ENCODE measurements around the gene TMEM18.

GRCh38 chr2:624551-625347, 52.5 kb downstream of the TMEM18 start:
- TF ChIP-seq ZFP41 (tag by site-specific recombination; IDR thresholded peaks at IDR 0.05; ENCODE audit: borderline replicate concordance) (no peak), ZNF362 (tag by site-specific recombination; IDR thresholded peaks at IDR 0.05) (no peak), ZNF776 (tag by site-specific recombination; IDR thresholded peaks at IDR 0.05; ENCODE audit: borderline replicate concordance) (no peak), ZNF302 (tag by site-specific recombination; IDR thresholded peaks at IDR 0.05; ENCODE audit: low read depth) (no peak), ZFP37 (tag by site-specific recombination; IDR thresholded peaks at IDR 0.05) (no peak), ZNF571 (tag by site-specific recombination; IDR thresholded peaks at IDR 0.05) (no peak)
- TF ChIP-seq, protein P1, sequence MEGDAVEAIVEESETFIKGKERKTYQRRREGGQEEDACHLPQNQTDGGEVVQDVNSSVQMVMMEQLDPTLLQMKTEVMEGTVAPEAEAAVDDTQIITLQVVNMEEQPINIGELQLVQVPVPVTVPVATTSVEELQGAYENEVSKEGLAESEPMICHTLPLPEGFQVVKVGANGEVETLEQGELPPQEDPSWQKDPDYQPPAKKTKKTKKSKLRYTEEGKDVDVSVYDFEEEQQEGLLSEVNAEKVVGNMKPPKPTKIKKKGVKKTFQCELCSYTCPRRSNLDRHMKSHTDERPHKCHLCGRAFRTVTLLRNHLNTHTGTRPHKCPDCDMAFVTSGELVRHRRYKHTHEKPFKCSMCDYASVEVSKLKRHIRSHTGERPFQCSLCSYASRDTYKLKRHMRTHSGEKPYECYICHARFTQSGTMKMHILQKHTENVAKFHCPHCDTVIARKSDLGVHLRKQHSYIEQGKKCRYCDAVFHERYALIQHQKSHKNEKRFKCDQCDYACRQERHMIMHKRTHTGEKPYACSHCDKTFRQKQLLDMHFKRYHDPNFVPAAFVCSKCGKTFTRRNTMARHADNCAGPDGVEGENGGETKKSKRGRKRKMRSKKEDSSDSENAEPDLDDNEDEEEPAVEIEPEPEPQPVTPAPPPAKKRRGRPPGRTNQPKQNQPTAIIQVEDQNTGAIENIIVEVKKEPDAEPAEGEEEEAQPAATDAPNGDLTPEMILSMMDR (tag by site-specific recombination; IDR thresholded peaks at IDR 0.05) = no peak
- TF ChIP-seq, protein P2, sequence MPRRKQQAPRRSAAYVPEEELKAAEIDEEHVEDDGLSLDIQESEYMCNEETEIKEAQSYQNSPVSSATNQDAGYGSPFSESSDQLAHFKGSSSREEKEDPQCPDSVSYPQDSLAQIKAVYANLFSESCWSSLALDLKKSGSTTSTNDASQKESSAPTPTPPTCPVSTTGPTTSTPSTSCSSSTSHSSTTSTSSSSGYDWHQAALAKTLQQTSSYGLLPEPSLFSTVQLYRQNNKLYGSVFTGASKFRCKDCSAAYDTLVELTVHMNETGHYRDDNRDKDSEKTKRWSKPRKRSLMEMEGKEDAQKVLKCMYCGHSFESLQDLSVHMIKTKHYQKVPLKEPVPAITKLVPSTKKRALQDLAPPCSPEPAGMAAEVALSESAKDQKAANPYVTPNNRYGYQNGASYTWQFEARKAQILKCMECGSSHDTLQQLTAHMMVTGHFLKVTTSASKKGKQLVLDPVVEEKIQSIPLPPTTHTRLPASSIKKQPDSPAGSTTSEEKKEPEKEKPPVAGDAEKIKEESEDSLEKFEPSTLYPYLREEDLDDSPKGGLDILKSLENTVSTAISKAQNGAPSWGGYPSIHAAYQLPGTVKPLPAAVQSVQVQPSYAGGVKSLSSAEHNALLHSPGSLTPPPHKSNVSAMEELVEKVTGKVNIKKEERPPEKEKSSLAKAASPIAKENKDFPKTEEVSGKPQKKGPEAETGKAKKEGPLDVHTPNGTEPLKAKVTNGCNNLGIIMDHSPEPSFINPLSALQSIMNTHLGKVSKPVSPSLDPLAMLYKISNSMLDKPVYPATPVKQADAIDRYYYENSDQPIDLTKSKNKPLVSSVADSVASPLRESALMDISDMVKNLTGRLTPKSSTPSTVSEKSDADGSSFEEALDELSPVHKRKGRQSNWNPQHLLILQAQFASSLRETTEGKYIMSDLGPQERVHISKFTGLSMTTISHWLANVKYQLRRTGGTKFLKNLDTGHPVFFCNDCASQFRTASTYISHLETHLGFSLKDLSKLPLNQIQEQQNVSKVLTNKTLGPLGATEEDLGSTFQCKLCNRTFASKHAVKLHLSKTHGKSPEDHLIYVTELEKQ (tag by site-specific recombination; IDR thresholded peaks at IDR 0.05; ENCODE audit: borderline replicate concordance) = no peak
- TF ChIP-seq, protein P3, sequence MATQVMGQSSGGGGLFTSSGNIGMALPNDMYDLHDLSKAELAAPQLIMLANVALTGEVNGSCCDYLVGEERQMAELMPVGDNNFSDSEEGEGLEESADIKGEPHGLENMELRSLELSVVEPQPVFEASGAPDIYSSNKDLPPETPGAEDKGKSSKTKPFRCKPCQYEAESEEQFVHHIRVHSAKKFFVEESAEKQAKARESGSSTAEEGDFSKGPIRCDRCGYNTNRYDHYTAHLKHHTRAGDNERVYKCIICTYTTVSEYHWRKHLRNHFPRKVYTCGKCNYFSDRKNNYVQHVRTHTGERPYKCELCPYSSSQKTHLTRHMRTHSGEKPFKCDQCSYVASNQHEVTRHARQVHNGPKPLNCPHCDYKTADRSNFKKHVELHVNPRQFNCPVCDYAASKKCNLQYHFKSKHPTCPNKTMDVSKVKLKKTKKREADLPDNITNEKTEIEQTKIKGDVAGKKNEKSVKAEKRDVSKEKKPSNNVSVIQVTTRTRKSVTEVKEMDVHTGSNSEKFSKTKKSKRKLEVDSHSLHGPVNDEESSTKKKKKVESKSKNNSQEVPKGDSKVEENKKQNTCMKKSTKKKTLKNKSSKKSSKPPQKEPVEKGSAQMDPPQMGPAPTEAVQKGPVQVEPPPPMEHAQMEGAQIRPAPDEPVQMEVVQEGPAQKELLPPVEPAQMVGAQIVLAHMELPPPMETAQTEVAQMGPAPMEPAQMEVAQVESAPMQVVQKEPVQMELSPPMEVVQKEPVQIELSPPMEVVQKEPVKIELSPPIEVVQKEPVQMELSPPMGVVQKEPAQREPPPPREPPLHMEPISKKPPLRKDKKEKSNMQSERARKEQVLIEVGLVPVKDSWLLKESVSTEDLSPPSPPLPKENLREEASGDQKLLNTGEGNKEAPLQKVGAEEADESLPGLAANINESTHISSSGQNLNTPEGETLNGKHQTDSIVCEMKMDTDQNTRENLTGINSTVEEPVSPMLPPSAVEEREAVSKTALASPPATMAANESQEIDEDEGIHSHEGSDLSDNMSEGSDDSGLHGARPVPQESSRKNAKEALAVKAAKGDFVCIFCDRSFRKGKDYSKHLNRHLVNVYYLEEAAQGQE (tag by site-specific recombination; IDR thresholded peaks at IDR 0.05) = no peak

All from HEK293 (cell line).